ENCODE results near the gene CRISP1.
"Not testable (repeated sequence)": the region's sequence is repeated elsewhere in the genome, so short reads cannot be mapped to it uniquely, and the experiment has no call there.

The CRISP1 gene, protein sequence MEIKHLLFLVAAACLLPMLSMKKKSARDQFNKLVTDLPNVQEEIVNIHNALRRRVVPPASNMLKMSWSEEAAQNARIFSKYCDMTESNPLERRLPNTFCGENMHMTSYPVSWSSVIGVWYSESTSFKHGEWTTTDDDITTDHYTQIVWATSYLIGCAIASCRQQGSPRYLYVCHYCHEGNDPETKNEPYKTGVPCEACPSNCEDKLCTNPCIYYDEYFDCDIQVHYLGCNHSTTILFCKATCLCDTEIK

DNA sequence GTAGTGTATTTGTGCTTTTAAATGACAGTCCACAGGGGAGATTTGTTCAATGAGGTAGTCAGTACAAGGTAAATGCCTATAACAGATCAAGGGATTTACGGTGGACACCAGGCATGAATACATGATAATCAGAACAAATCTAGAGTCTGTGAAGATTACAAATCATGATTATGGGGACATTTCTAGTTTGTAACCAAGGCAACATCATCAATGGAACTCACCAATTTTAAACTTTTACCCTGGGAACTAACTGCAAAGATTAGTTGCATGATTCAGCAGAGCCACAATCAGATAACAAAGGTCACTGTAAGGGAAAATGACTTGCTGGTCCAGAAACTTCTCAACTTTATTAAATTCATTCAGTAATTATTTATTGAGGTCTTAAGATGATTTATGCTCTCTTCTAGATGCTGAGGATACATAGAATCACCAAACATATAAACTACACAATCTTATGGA, at the start of gene CRISP1:
TSS of gene CRISP1 (minus strand) at position 51 of the 459 bp plus-strand sequence. CDS start 9,135 bp downstream, outside the sequence.
- DNase-seq: no peak

DNA sequence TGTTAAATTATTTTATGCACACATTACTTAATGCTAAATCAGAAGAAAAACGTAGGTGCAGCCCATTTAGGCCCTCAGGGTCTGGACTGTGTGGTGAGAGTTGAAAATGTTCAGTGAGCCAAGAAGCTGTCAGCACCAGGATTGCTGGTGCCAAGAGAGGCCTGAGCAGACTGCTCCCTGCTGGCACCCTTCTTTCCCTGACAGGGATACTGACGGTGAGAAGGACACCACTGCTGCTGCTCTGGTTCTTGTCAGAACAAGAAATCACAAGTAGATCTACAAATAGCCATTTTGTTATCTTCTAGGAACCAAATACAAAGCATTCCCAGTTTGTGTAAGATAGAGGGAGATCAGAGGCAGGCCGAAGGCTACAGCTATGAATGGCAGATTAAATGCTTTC, 48.7 kb upstream of the CRISP1 start:
- no peak for DNase-seq

DNA sequence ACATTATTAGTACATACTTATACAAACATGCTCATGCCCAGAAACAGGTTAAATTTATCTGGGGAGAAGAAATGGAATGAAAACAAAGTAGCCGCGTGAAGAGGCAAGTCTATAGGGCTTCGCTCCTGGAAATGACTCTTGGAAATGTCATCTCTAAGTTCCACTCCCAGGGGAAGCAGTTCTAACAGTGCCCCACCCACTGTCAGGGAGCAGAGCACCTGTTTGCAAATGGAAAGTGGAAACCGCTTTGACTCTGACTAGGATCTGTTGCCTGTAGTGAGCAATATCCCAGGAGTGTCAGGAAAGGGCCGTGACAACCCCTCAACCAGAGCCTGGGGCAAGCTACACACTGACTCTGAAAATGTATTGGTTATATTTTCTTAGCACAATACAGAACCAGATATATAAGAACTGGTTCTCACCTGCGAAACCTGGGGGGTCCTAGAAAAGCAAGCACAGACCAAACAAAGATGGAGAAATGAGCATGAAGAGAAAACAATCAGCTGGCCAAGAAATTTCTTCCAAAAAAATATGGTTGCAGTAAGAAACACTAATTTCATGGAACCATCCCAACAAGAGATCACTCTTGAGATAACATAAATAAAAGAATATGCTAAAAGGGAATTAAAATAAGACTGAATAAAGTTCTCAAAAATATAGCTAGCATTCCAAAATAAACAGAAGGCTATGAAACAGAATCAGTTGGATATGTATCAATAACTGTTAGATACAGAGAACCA, 47.5 kb upstream of the CRISP1 start:
- DNase-seq: no peak

DNA sequence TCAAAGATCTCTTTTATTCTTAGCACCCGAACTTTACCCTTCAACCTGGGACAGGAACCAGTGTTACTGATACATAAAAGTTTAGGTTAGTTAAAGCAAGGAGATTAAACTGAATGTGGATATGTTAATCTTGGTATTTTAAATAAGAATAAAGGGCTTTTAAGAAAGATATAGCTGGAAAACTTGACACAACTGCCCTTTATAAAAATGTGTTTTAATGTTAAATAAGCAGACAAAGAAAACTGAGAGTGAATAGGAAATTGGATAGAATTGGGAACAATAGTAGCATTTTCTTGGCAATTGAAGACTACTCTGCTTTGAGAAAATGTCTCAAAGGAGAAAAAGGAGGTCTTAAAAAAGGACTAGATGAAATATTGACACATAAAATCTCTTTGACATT, 45.9 kb upstream of the CRISP1 start:
- no peak for DNase-seq

DNA sequence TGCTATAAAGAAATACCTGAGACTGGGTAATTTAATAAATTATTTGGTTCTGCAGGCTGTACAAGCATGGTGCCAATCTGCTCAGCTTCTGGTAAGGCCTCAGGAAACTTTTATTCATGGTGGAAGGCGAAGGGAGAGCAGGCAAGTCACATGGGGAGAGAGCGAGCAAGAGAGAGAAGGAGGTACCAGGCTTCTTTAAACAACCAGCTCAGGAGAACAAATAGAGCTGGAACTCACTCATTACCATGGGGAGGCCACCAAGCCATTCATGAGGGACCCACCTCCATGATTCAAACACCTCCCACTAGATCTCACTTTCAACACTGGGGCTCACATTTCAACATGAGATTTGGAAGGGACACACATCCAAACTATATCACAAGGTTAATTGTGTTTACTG, 44.9 kb upstream of the CRISP1 start:
- DNase-seq: no peak

DNA sequence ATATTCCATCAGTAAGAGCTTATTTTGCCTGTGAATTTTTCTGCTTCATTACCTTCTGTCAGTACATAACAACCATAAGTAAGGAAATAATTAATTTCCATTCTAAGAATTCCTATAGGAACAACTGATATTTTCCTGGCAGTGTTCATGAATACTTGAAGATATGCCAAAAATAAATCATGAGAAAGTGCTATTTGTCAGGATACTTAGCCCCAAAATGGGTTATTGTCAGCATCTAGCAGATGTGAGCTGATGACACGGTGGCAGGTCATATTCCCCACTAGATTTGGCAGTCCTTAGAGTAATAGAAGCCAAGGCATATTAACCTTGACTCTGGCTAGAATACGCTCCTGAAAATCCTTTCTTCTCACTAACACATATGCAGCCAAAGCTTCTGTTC, 43.2 kb upstream of the CRISP1 start:
- DNase-seq: no peak

DNA sequence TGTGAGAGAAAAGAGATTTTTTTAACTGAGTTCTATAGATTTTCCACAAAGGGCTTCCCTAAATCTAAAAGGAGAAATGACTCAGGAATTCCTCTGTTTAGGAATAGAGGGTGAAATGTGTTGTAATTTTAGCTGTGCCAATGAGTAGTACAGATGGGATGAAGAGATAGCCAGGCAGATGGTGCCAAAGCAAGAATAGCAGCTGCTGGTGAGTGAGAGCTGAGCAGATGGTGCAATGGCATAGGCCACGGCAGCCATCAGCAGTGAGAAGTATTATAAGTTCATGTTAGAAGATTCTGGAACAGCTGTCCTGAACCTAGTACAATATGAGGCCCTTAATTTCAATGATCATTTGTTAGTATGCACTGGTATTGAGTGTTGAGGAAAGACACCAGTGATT, 40.2 kb upstream of the CRISP1 start:
- no peak for DNase-seq

DNA sequence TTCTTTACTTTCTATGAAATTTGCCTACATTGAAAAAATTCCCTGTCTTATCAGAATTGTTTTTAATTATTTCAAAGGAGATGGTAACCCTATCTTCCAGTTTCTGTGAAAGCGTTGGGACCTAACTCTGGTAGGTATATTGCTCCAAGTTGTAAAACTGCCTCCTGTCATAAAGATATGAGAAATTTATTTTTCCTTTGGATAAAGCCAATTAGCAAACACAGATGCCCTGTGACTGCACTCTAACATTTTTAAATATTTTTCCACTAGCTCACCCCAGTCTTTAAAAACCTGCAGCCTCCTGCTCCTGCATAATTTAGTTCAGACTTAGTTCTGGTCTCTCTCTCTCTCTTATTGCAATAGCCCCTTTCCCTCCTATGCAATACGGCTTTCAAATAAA, 39.0 kb upstream of the CRISP1 start:
- DNase-seq: no peak

DNA sequence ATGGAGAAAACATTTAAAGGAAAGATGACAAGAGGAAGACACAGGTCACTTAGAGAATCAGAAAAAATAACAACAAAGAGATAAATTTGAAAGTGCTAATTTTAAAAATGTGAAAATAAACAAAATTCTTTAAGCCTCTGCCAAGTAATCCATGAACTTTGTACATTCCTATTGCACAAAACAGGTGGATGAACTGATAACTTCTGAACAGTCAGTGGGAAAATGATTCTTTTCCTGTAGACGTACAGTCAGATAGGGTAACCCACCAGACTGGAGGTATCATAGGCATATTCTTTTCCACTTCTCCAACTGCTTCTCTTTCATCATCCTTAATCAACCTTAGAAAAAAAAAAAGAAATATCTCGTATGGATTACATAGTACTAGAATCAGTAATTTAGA, 36.5 kb upstream of the CRISP1 start:
- DNase-seq: no peak

DNA sequence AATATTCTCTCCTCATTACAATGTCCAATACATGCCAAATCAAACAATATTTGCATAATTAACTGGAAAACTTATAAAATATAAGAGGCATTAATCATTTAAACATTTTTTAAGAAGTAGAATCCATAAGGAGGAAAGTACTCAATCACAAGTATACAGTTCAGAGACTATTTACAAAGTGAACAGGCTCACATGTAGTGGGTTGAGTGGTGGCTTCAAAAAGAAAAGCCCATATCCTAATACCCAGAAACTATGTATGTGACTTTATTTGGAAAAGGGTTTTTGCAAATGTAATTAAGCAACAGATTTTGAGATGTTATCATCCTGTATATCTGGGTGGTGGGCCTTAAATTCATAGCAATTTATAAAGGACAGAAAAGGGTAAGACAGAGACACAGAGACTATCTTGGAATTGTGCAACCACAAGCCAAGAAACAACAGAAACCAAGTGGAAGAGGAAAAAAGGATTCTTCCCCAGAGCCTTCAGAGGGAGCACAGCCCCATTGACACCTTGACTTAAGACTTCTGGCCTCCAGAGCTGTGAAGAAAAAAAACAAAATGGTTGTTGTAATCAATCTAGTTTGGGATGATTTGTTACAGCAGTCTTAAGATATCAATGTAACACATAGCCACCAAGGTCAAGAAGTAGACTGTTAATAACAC, 32.7 kb upstream of the CRISP1 start:
- DNase-seq: no peak

DNA sequence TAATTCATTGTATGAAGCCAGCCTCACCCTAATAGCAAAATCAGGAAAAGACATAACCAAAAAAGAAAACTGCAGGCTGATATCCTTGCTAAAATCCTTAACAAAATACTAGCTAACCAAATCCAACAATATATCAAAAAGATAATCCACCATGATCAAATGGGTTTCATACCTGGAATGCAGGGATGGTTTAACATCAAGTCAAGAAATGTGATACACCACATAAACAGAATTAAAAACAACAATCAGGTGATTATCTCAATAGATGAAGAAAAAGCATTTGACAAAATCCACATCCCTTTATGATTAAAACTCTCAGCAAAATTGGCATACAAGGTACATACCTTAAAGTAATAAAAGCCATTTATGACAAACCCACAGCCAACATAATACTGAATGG, 29.2 kb upstream of the CRISP1 start:
- not testable (repeated sequence) for DNase-seq

DNA sequence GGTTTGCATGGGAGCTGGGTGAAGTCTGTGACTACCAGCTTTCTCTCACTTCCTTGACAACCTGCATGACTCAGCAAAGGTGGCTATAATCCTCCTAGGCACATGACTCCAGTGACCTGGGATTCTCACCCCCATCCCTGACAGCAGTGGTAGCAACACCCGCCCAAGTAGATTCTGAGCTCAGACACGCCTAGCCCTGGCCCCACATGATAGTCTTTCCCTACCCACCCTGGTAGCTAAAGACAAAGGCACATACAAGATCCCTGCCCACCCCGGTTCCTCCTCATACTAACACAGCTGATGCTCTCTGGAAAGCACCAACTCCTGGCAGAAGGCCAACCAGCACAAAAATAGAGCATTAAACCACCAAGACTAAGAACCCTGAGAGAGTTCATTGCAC, 25.9 kb upstream of the CRISP1 start:
- DNase-seq: no peak

DNA sequence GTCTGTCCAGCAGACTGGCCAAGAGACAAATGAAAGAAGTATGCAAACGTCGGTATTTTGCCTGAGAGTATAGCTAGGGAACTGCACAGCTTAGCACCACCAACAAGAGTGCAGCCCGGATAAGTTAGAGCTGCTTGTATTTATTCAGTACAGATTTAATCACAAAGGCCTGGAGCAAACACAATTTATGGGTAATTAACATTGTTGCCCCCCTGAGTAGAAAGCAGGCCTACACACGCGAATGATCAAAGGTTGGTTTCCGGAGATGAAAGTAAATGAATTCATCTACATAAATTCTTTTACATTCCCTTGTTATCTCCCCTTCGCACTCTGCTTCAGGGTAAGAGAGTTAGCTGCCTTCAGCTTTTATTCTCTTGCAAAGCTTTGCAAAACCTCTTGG, 24.7 kb upstream of the CRISP1 start:
- no peak for DNase-seq

DNA sequence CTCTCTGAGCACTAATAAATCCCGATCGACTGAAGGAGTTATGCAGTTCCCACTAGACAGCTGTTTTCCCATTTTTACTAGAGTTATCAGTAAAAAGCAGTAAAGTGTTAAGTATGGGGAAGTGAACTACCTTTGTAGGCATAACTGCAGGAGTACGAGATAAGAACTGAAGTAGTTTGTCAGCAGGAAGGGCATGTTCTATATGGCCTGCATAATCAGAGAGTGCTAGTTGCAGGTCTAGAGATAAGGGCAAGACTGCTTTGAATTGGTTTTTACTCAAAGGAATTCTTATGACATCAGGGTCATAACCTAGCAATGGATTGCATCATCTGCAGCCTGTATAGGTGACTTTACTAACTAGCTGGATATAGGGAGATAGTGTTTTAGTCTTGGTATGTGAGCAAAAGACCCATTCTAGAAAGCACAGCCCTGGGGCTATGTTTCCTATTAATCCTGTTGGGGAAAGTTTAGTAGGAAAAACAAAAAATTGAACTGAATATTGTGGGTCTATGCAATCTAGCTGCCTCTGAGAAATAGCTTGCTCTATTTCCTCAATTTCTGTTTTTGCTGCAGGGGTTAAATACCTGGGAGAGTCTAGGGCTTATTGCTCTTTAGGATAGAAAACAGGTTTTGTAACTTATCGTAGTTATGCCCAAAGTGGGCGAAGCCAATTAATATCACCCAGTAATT, 22.6 kb upstream of the CRISP1 start:
- DNase-seq: no peak

DNA sequence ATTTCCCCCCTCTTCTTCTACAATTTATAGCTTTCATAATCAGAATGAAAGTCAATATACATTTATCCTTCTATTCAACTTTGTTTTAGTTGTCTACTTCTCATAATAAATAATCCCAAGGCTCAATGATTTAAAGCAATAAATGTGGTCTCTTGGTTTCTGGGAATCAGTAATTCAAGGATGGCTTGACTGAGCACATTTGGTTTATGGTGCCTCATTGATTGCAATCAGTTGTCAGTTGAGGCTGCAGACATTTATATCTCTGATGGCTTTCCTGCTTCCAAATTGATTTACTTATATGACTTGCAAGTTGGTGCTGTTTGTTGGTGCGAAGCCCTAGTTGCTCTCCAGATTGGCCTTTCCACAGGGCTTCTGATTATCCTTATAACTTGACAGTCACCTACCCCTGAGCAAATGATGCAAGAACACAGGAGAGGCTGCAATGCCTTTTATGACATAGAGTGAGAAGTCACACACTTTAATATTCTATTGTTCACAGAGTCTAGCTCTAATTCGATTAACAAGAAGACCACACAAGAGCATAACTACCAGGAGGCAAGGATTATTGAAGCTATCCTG, 2.7 kb upstream of the CRISP1 start:
- DNase-seq: no peak

DNA sequence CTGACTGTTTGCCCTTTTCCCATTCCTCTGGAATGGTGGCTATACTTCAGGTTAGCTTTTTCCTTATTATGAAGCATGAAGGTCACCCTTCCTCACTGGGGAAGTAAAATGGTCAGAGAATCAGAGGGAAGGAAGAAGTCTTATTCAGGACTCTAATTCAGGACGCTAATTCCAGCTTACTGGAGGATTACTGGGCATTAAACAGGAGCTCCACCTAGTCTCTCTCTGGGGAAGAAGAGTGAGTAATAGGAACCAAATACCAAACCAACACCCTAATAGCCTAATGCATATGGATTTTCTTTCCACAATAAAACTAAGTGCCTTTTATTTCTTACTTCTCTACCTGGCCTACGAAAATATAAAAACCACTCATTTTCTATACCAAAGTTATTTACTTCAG, 10.1 kb downstream of the CRISP1 start:
- DNase-seq: no peak

DNA sequence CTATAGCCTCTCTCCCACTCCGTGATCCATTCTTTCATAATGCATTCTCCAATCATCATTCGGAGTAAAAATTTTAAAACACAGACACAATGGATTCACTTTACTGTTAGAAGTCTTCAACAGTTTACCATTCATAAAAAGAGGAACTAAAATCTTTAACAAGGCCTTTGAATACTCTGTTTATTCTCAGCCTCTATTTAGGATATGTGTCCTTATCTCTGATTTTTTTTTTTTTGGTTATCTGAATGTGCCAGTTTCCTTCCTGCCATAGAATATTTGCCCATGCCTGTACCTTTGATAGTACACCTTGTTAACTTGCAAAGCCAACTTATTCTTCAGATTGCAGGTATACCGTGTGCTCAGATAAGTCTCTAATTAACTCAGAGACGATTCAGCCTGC, 11.1 kb downstream of the CRISP1 start:
- no peak for DNase-seq

DNA sequence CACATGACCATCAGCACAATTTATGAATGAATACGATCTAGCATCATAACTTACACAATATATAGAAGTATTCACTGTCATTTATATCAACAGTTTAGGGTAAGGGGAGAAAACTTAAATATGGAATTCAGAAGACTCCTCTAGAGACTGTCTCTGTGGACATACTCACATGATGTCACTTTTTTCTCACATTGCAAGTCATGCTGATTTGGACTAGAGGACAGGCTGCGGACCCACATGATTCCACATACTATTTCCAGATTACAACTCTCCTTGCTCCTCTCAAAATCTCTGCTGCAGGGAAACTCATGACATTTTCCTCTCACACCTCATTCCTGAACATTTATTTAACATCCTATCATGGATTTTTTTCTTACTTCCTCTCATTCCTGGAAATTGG, 13.4 kb downstream of the CRISP1 start:
- DNase-seq: no peak

DNA sequence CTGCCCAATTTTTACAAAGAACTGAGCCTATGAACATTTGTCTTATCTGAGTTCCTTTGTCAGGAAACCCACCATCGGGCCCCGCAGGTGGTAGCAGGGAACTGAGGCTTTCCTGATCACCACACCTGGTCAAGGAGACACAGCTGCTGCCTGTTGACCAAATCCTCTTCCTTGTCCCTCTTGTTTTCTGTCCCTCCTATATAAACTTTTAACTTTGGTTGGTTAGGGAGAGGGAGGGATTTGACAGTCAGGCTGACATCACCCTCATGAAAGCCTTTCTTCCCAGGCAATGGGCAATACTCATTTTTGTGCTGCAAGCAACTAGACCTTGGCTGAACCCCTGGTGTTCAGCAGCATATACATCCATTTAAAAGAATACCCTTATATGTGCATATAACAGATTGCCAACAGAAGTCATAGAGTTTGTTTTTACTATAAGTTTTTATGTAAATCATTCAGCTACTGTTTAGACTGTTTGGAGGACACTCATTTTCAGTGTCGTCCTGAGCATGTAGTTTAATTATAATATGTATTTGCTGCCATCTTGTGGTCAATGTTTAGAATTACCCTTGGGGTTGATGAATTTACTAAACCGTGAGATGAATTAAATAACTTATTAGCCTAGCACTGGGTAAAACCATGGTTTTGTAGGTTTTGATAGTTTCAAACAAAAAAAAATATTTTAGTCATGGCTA, 17.0 kb downstream of the CRISP1 start:
- DNase-seq: peak in 1 of 2 donors; percentile 28

DNA sequence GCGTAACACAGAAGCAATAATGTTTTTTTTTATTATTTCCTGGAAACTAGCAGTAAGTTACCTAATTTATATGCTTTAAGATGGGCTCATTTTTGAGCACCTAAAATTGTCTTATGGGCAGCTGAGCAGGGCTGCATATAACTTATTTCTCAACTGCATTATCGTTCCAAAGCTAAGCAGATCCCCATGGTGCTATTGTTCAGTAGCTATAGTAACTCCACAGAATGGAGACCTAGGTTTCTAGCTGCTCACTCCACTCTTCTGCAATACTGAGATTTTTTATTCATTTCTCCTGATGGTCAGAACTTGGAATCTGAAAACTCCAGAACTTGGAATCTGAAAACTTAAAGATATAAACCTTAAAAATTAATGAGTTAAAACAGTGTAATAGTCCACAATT, 18.7 kb downstream of the CRISP1 start:
- no peak for DNase-seq

DNA sequence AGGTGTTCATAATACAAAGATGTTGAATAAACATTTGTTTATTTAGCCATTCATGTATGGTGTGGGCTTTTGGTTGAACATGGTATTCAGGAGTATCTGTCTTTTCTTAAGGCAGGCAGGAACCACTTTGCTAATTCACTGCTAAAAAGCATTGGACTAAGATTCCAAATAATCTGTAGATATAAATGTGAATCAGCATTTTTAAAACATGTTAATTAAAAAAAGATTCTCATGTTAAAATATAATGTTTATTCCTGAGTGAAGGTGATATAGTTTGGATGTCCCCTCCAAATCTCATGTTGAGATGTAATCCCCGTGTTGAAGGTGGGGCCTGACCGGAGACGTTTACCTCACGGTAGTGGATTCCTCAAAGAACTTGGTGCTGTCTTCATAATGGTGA, 19.3 kb downstream of the CRISP1 start:
- DNase-seq: no peak

DNA sequence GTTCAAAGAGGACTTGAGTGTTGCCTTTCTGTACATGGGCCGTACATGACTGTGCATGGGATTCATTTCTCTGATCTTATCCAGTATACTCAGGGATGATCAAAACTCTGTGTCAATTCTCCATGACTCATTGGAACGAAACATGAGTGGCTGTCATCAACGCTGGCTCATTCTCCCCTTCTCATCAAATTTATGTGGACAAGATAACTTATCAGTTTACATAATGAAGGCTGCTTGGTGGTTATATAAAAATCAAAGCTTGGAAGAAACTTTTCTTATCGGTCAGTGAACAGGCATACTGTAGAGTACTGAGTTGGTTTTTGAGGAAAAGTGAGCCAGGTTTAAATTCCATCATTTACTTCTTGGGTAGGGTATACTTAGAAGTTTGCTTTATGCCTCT, 24.9 kb downstream of the CRISP1 start:
- no peak for DNase-seq

DNA sequence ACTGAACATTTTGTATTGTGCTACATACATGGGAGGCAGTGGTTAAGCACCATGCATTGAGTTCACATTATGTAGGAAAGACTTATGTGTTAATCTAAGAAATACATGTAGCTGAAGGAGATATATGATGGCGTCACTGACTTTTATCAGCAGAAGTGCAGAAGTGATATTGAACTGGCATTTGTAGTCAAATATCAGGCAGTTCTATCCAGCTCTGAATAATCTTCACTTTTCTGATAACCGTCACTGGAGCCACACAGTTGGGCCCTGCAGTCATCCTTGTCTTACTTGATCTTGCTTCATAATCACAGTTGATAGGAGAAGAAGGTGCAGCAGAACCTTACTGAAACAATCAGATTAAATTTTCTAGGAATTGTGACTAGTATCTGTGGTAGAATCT, 26.4 kb downstream of the CRISP1 start:
- DNase-seq: no peak

Data from CD4-positive, alpha-beta T cell treated with Interleukin-1 beta for 1 hour (primary cell).